GM13977 (cell line): ENCODE results near the gene DNAH10.

ENCODE experiments used
- DNase-seq: peaks from one replicate; pipeline ENCODE4 v3.0.0; 2012; ENCODE audit warnings: low spot score
- CTCF ChIP-seq: IDR thresholded peaks from 2 replicates; pipeline ENCODE4 v1.5.1; 2012; ENCODE audit warnings: mild to moderate bottlenecking, control low read depth; ENCODE audit not compliant: insufficient read depth; ENCODE audit errors: extremely low read depth, missing control alignments
- in situ Hi-C: fragments of 300-500 bp; cut with MboI; formaldehyde crosslinking; loops from one replicate; pipeline ENCODE4 v1.12.0; 2022; ENCODE audit warnings: low sequenced_read_pairs, low pct_unique_long_range_greater_than_20kb, mixed read lengths, inconsistent platforms; ENCODE audit not compliant: unreplicated experiment

Gene DNAH10

GRCh38 chr12:123935956-123936355 lies 173.9 kb downstream of the DNAH10 start:
- no peak for TF ChIP-seq CTCF
- in situ Hi-C loops = no loop called here
- DNase-seq = no peak

GRCh38 chr12:123936471-123936870 lies 174.4 kb downstream of the DNAH10 start:
- no peak for DNase-seq
- in situ Hi-C loops = no loop called here
- TF ChIP-seq CTCF = no peak

- TF ChIP-seq CTCF = no peak
- DNase-seq = no peak
- in situ Hi-C loops = no loop called here
Measured at GRCh38 chr12:123936956-123937706, 175.0 kb downstream of the DNAH10 start.

GRCh38 chr12:123937707-123938591 lies 175.8 kb downstream of the DNAH10 start:
- in situ Hi-C loops = no loop called here
- DNase-seq = peak; percentile 59
- TF ChIP-seq CTCF = no peak

- in situ Hi-C loops = no loop called here
- no peak for DNase-seq
- TF ChIP-seq CTCF = peak; percentile 45
Measured at GRCh38 chr12:123938679-123939480, 176.8 kb downstream of the DNAH10 start.
